PFSK-1 (cell line): Measurements from ENCODE around the gene MRPS10.

ENCODE experiments used
- FOXP2 ChIP-seq: optimal IDR thresholded peaks from 2 replicates; pipeline ENCODE3; 2011; ENCODE audit warnings: borderline replicate concordance, control low read depth, inconsistent platforms; ENCODE audit not compliant: insufficient read depth; ENCODE audit errors: extremely low read length, extremely low read depth
- POLR2AphosphoS5 ChIP-seq: IDR thresholded peaks from 2 replicates; pipeline ENCODE4 v1.6.1; 2012; ENCODE audit warnings: low read depth, mild to moderate bottlenecking, control low read depth, low read length, moderate library complexity
- REST ChIP-seq, 2 experiments: IDR thresholded peaks; 2 replicates each; pipeline versions ENCODE4 v1.6.1 to v1.8.0; 2011 to 2012; ENCODE audit warnings: low read depth in 2 of 2, low read length in 2 of 2, control low read depth in 1 of 2, inconsistent platforms in 1 of 2, mild to moderate bottlenecking in 1 of 2, moderate library complexity in 1 of 2; ENCODE audit not compliant: insufficient read depth in 1 of 2
- SIN3A ChIP-seq: IDR thresholded peaks from 2 replicates; pipeline ENCODE4 v1.6.1; 2012; ENCODE audit warnings: mild to moderate bottlenecking, low read length, moderate library complexity, borderline replicate concordance; ENCODE audit not compliant: insufficient read depth
- TAF1 ChIP-seq: IDR thresholded peaks from 2 replicates; pipeline ENCODE4 v1.6.1; 2012; ENCODE audit warnings: low read length, control low read depth, borderline replicate concordance; ENCODE audit not compliant: insufficient read depth

The MRPS10 gene

GRCh38 chr6:42229506-42230119 lies 12.0 kb upstream of the MRPS10 start:
- no peak for TF ChIP-seq FOXP2

- no peak for TF ChIP-seq POLR2AphosphoS5
- no peak for TF ChIP-seq SIN3A
- TF ChIP-seq REST (IDR thresholded peaks at IDR 0.05; ENCODE audit: insufficient read depth in 1 of 2, low read depth in 2 of 2, low read length in 2 of 2), result no peak
- TF ChIP-seq TAF1, result no peak
Observed at GRCh38 chr6:42228305-42228704, 10.6 kb upstream of the MRPS10 start.

- TF ChIP-seq TAF1 (no peak), REST (IDR thresholded peaks at IDR 0.05; ENCODE audit: insufficient read depth in 1 of 2, low read depth in 2 of 2, low read length in 2 of 2) (no peak), FOXP2 (no peak), SIN3A (no peak), POLR2AphosphoS5 (no peak)
Observed at GRCh38 chr6:42227173-42227850, 9.7 kb upstream of the MRPS10 start.

GRCh38 chr6:42226645-42227143 lies 9.0 kb upstream of the MRPS10 start:
- TF ChIP-seq TAF1 (no peak), SIN3A (no peak), REST (IDR thresholded peaks at IDR 0.05; ENCODE audit: insufficient read depth in 1 of 2, low read depth in 2 of 2, low read length in 2 of 2) (no peak), POLR2AphosphoS5 (no peak), FOXP2 (no peak)

- TF ChIP-seq FOXP2, result no peak
- no peak for TF ChIP-seq POLR2AphosphoS5
- TF ChIP-seq REST (IDR thresholded peaks at IDR 0.05; ENCODE audit: insufficient read depth in 1 of 2, low read depth in 2 of 2, low read length in 2 of 2), result no peak
- no peak for TF ChIP-seq TAF1
- no peak for TF ChIP-seq SIN3A
Observed at GRCh38 chr6:42226161-42226611, 8.5 kb upstream of the MRPS10 start.
